ENCODE measurements around the gene CCS.
A peak's percentile ranks its signal among the peaks of the same experiment; 100 is the strongest.
"Not testable (repeated sequence)": the region's sequence is repeated elsewhere in the genome, so short reads cannot be mapped to it uniquely, and the experiment has no call there.

The CCS gene

GRCh38 chr11:66561975-66562248 lies 31.1 kb upstream of the CCS start:
- DNase-seq, result no peak

- DNase-seq, result no peak
Measured at GRCh38 chr11:66562275-66562674, 30.7 kb upstream of the CCS start.

- DNase-seq, result no peak
Measured at GRCh38 chr11:66562907-66563583, 29.9 kb upstream of the CCS start.

- DNase-seq, result no peak
Measured at GRCh38 chr11:66563832-66564231, 29.2 kb upstream of the CCS start.

GRCh38 chr11:66564538-66564937 lies 28.4 kb upstream of the CCS start:
- no peak for DNase-seq

- no peak for DNase-seq
Measured at GRCh38 chr11:66564984-66565383, 28.0 kb upstream of the CCS start.

- DNase-seq, result no peak
Measured at GRCh38 chr11:66566221-66566620, 26.8 kb upstream of the CCS start.

- DNase-seq, result no peak
Measured at GRCh38 chr11:66567787-66568123, 25.2 kb upstream of the CCS start.

- peak; percentile 53 to 86 for DNase-seq
Measured at GRCh38 chr11:66568124-66568916, 24.7 kb upstream of the CCS start, which contains the start of gene CTSF. TSS of gene CTSF (minus strand) at chr11:66568606. CDS start at chr11:66568486, 120 bp downstream.

- no peak for DNase-seq
Measured at GRCh38 chr11:66569076-66569475, 23.9 kb upstream of the CCS start.

GRCh38 chr11:66570079-66570849 lies 22.7 kb upstream of the CCS start:
- DNase-seq, result no peak

GRCh38 chr11:66570850-66571180 lies 22.2 kb upstream of the CCS start:
- DNase-seq, result no peak

- DNase-seq, result peak; percentile 47 to 77
Measured at GRCh38 chr11:66579017-66579606, 13.9 kb upstream of the CCS start.

- DNase-seq, result no peak
Measured at GRCh38 chr11:66580803-66581202, 12.2 kb upstream of the CCS start.

- DNase-seq, result no peak
Measured at GRCh38 chr11:66581261-66581660, 11.7 kb upstream of the CCS start.

GRCh38 chr11:66582565-66583147 lies 10.3 kb upstream of the CCS start:
- DNase-seq, result not testable (repeated sequence)

GRCh38 chr11:66585447-66585846 lies 7.5 kb upstream of the CCS start:
- not testable (repeated sequence) for DNase-seq

- DNase-seq, result no peak
Measured at GRCh38 chr11:66586136-66586535, 6.8 kb upstream of the CCS start.

GRCh38 chr11:66589315-66589714 lies 3.7 kb upstream of the CCS start:
- not testable (repeated sequence) for DNase-seq

- no peak for DNase-seq
Measured at GRCh38 chr11:66589996-66590675, 2.8 kb upstream of the CCS start.

- no peak for DNase-seq
Measured at GRCh38 chr11:66591175-66591574, 1.8 kb upstream of the CCS start.

GRCh38 chr11:66593303-66593635 lies 284 bp downstream of the CCS start:
- DNase-seq, result no peak

- no peak for DNase-seq
Measured at GRCh38 chr11:66593650-66594049, 665 bp downstream of the CCS start.
